SK-N-SH treated with all-trans-retinoic acid at 6 μM for 48 hours (cell line): ENCODE data around the gene C22orf42.
"Not testable (repeated sequence)": the region's sequence is repeated elsewhere in the genome, so short reads cannot be mapped to it uniquely, and the experiment has no call there.

Experiments
- ATAC-seq: fragments of 200-7000 bp; cut with Tn5 transposase; 3 replicates; pipeline ENCODE4 v1.9.1; 2020; ENCODE audit warnings: mild to moderate bottlenecking, moderate library complexity
- ARNTL ChIP-seq: fragments of 450-650 bp; formaldehyde crosslinking; IDR thresholded peaks from 2 replicates; pipeline ENCODE4 v1.5.0; 2020; ENCODE audit warnings: low read depth, mild to moderate bottlenecking, moderate library complexity, borderline replicate concordance
- BACH2 ChIP-seq: fragments of 250-450 bp; sonication (Bioruptor Pico); IDR thresholded peaks from 2 replicates; pipeline ENCODE4 v1.9.0; 2021; ENCODE audit warnings: mild to moderate bottlenecking, borderline replicate concordance
- CREB5 ChIP-seq: fragments of 250-450 bp; sonication (Bioruptor Pico); IDR thresholded peaks from 2 replicates; pipeline ENCODE4 v1.5.1; 2020; ENCODE audit warnings: low read depth, mild to moderate bottlenecking, moderate library complexity
- ESRRG ChIP-seq: fragments of 250-450 bp; sonication (Bioruptor Pico); IDR thresholded peaks from 2 replicates; pipeline ENCODE4 v1.6.1; 2021; ENCODE audit warnings: mild to moderate bottlenecking
- GLIS3 ChIP-seq: fragments of 250-450 bp; sonication (Bioruptor Pico); IDR thresholded peaks from 2 replicates; pipeline ENCODE4 v1.5.0; 2020; ENCODE audit warnings: mild to moderate bottlenecking, moderate library complexity
- ISL1 ChIP-seq: fragments of 250-450 bp; sonication (Bioruptor Pico); IDR thresholded peaks from 2 replicates; pipeline ENCODE4 v2.1.2; 2022; ENCODE audit warnings: mild to moderate bottlenecking, moderate library complexity
- PATZ1 ChIP-seq: fragments of 250-450 bp; sonication (Bioruptor Pico); IDR thresholded peaks from 2 replicates; pipeline ENCODE4 v1.8.0; 2020; ENCODE audit warnings: mild to moderate bottlenecking, moderate library complexity, borderline replicate concordance
- PPARA ChIP-seq: fragments of 250-450 bp; sonication (Bioruptor Pico); IDR thresholded peaks from 2 replicates; pipeline ENCODE4 v1.5.0; 2020; ENCODE audit warnings: mild to moderate bottlenecking, borderline replicate concordance
- TCF4 ChIP-seq: fragments of 250-450 bp; sonication (Bioruptor Pico); IDR thresholded peaks from 2 replicates; pipeline ENCODE4 v1.8.0; 2021; ENCODE audit warnings: mild to moderate bottlenecking, moderate library complexity, borderline replicate concordance
- TOX ChIP-seq: fragments of 250-450 bp; sonication (Bioruptor Pico); IDR thresholded peaks from 2 replicates; pipeline ENCODE4 v1.8.0; 2021; ENCODE audit warnings: mild to moderate bottlenecking, moderate library complexity, borderline replicate concordance
- ZFP30 ChIP-seq: fragments of 450-650 bp; formaldehyde crosslinking; IDR thresholded peaks from 2 replicates; pipeline ENCODE4 v1.5.0; 2022; ENCODE audit warnings: mild to moderate bottlenecking, moderate library complexity
- ZNF565 ChIP-seq: fragments of 450-650 bp; formaldehyde crosslinking; conservative IDR thresholded peaks from 2 replicates; pipeline ENCODE4 v1.5.0; 2020; ENCODE audit warnings: low read depth, mild to moderate bottlenecking, moderate library complexity
- ZNF70 ChIP-seq: fragments of 450-650 bp; formaldehyde crosslinking; IDR thresholded peaks from 2 replicates; pipeline ENCODE4 v1.5.0; 2020; ENCODE audit warnings: mild to moderate bottlenecking, moderate library complexity
- ZNF8 ChIP-seq: fragments of 450-650 bp; formaldehyde crosslinking; IDR thresholded peaks from 2 replicates; pipeline ENCODE4 v1.5.0; 2020; ENCODE audit warnings: mild to moderate bottlenecking, moderate library complexity
- TF ChIP-seq, protein P1 (sequence below): fragments of 250-450 bp; sonication (Bioruptor Pico); IDR thresholded peaks from 2 replicates; pipeline ENCODE4 v1.5.0; 2020; ENCODE audit warnings: mild to moderate bottlenecking, moderate library complexity
- TF ChIP-seq, protein P2 (sequence below): fragments of 250-450 bp; sonication (Bioruptor Pico); IDR thresholded peaks from 2 replicates; pipeline ENCODE4 v1.8.0; 2021; ENCODE audit warnings: low read depth, mild to moderate bottlenecking, moderate library complexity, borderline replicate concordance

Gene C22orf42

DNA sequence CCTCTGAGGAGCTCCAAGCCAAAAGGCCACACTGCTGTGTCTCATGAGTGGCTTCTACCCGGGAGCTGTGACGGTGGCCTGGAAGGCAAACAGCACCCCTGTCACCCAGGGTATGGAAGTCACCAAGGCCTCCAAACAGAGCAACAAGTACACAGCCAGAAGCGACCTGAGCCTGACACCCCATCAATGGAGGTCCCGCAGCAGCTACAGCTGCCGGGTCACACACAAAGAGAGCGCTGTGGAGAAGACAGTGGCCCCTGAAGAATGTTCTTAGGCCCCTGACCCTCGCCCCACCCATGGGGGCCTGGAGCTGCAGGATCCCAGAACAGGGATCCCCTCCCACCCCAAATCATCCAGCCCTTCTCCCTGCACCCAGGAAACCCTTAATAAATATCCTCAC lies 40.9 kb upstream of the C22orf42 start (continued):
- TF ChIP-seq, protein P1, sequence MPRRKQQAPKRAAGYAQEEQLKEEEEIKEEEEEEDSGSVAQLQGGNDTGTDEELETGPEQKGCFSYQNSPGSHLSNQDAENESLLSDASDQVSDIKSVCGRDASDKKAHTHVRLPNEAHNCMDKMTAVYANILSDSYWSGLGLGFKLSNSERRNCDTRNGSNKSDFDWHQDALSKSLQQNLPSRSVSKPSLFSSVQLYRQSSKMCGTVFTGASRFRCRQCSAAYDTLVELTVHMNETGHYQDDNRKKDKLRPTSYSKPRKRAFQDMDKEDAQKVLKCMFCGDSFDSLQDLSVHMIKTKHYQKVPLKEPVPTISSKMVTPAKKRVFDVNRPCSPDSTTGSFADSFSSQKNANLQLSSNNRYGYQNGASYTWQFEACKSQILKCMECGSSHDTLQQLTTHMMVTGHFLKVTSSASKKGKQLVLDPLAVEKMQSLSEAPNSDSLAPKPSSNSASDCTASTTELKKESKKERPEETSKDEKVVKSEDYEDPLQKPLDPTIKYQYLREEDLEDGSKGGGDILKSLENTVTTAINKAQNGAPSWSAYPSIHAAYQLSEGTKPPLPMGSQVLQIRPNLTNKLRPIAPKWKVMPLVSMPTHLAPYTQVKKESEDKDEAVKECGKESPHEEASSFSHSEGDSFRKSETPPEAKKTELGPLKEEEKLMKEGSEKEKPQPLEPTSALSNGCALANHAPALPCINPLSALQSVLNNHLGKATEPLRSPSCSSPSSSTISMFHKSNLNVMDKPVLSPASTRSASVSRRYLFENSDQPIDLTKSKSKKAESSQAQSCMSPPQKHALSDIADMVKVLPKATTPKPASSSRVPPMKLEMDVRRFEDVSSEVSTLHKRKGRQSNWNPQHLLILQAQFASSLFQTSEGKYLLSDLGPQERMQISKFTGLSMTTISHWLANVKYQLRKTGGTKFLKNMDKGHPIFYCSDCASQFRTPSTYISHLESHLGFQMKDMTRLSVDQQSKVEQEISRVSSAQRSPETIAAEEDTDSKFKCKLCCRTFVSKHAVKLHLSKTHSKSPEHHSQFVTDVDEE (CRISPR knock-in tag): no peak
- no peak for TF ChIP-seq PPARA

- TF ChIP-seq CREB5 (CRISPR knock-in tag) (no peak), PATZ1 (CRISPR knock-in tag) (no peak), ZNF565 (CRISPR knock-in tag) (no peak), ZNF70 (CRISPR knock-in tag) (no peak), ZNF8 (CRISPR knock-in tag) (no peak), TOX (CRISPR knock-in tag) (no peak), TCF4 (no peak), ARNTL (CRISPR knock-in tag) (no peak), PPARA (no peak)
- TF ChIP-seq, all 23 proteins: peak for 0
- no peak for ATAC-seq
Measured at GRCh38 chr22:32199341-32199740, 40.2 kb upstream of the C22orf42 start.

DNA sequence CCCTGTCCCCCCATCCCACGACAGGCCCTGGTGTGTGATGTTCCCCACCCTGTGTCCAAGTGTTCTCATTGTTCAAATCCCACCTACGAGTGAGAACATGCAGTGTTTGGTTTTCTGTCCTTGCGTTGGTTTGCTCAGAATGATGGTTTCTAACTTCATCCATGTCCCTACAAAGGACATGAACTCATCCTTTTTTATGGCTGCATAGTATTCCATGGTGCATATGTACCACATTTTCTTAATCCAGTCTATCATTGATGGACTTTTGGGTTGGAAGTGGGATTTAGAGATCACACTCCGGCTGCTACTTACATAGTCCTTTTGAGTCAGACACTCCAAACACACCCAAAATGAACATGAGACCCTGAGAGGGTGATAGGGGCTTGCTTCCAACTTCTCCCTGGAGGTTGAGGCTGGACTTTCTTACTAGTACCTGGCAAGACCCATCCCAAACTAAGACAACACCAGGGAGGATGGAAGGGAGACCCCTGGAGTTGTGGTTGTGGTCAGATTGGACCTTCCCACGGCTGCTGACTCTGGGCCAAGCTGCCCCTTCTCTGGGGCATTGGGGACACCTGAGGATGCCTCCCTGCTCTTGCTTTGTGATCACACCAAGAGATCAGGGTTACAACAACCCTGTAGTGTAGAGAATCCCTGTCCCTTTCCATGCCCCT lies 38.6 kb upstream of the C22orf42 start:
- ATAC-seq: not testable (repeated sequence)

DNA sequence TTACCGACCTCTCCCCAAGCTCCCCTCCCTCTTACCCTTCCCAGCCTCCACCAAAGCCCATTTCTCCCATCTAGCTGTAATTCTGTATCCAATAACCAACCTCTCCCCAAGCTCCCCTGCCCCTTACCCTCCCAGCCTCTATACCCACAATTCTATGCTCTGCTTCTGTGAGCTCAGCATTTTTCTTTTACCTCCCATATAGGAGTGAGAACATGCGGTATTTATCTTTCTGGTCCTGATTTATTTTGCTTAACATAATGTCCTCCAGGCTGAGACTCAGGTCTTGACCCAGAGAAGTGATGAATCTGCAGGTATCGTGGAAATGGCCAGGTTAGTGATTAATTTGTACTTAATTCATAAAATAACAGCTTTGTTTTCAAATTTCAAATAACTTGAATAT lies 36.8 kb upstream of the C22orf42 start:
- ATAC-seq: not testable (repeated sequence)

GRCh38 chr22:32193346-32193745 lies 34.2 kb upstream of the C22orf42 start:
- not testable (repeated sequence) for ATAC-seq

DNA sequence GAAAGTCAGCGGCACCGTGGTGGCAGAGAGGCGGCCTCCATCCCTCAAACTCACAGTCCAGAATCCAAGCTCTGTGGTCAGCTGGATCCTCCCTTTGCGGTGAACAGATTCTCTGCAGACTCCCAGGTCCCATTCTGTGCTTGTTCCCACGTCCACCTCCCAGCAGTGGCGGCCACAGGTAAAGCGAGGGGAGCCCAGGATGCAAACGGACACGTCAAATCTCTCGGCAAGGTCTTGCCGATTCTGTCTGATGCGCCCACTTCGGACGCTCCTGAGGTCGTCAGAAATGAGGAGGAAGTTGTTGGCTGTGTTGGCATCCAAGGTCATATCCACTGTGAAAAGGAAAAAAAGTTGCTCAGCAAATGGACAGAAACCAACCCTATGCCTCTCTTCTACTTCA lies 31.9 kb upstream of the C22orf42 start:
- not testable (repeated sequence) for ATAC-seq

- no peak for TF ChIP-seq GLIS3 (CRISPR knock-in tag)
- no peak for TF ChIP-seq ESRRG (CRISPR knock-in tag)
- TF ChIP-seq TCF4: no peak
- TF ChIP-seq, protein P2, sequence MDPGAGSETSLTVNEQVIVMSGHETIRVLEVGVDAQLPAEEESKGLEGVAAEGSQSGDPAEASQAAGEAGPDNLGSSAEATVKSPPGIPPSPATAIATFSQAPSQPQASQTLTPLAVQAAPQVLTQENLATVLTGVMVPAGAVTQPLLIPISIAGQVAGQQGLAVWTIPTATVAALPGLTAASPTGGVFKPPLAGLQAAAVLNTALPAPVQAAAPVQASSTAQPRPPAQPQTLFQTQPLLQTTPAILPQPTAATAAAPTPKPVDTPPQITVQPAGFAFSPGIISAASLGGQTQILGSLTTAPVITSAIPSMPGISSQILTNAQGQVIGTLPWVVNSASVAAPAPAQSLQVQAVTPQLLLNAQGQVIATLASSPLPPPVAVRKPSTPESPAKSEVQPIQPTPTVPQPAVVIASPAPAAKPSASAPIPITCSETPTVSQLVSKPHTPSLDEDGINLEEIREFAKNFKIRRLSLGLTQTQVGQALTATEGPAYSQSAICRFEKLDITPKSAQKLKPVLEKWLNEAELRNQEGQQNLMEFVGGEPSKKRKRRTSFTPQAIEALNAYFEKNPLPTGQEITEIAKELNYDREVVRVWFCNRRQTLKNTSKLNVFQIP (CRISPR knock-in tag): no peak
- no peak for TF ChIP-seq ISL1 (CRISPR knock-in tag)
- no peak for TF ChIP-seq ZFP30
- TF ChIP-seq, protein P1 (CRISPR knock-in tag): no peak
- no peak for TF ChIP-seq CREB5 (CRISPR knock-in tag)
- no peak for TF ChIP-seq ARNTL (CRISPR knock-in tag)
- TF ChIP-seq BACH2 (CRISPR knock-in tag): no peak
- no peak for TF ChIP-seq PATZ1 (CRISPR knock-in tag)
- TF ChIP-seq, all 23 proteins: peak for 0
- no peak for ATAC-seq
Measured at GRCh38 chr22:32185821-32186220, 26.7 kb upstream of the C22orf42 start.
